Ishikawa (cell line): ENCODE data around the gene DNAJA4.

ENCODE experiments used
- TAF1 ChIP-seq: IDR thresholded peaks from 2 replicates; pipeline ENCODE4 v1.6.1; 2012; ENCODE audit warnings: low read depth, mild to moderate bottlenecking
- TF ChIP-seq, protein P1 (sequence below): IDR thresholded peaks from 2 replicates; pipeline ENCODE4 v1.6.1; 2012; ENCODE audit warnings: low read depth, mild to moderate bottlenecking

DNA sequence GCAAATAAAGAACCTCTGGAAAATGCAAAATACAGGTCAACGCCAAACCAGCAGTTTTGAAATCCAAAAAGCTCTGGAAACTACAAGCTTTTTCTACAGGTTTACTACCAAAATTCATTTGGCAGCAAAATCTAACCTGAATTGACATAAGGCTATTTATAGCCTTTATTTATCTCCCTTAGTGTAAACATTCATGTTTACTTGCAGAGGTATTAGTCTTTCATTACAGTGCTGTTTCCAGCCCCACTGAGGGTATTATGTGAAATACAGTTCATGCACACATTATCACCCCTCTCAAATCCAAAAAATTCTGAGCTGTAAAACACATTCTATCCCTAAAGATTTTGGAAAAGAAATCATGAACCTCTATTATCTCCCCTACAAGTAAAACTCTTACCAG lies 27.9 kb downstream of the DNAJA4 start:
- TF ChIP-seq, protein P1, sequence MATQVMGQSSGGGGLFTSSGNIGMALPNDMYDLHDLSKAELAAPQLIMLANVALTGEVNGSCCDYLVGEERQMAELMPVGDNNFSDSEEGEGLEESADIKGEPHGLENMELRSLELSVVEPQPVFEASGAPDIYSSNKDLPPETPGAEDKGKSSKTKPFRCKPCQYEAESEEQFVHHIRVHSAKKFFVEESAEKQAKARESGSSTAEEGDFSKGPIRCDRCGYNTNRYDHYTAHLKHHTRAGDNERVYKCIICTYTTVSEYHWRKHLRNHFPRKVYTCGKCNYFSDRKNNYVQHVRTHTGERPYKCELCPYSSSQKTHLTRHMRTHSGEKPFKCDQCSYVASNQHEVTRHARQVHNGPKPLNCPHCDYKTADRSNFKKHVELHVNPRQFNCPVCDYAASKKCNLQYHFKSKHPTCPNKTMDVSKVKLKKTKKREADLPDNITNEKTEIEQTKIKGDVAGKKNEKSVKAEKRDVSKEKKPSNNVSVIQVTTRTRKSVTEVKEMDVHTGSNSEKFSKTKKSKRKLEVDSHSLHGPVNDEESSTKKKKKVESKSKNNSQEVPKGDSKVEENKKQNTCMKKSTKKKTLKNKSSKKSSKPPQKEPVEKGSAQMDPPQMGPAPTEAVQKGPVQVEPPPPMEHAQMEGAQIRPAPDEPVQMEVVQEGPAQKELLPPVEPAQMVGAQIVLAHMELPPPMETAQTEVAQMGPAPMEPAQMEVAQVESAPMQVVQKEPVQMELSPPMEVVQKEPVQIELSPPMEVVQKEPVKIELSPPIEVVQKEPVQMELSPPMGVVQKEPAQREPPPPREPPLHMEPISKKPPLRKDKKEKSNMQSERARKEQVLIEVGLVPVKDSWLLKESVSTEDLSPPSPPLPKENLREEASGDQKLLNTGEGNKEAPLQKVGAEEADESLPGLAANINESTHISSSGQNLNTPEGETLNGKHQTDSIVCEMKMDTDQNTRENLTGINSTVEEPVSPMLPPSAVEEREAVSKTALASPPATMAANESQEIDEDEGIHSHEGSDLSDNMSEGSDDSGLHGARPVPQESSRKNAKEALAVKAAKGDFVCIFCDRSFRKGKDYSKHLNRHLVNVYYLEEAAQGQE = no peak
- no peak for TF ChIP-seq TAF1
